ENCODE data around the gene KRTAP24-1.

Gene KRTAP24-1

DNA sequence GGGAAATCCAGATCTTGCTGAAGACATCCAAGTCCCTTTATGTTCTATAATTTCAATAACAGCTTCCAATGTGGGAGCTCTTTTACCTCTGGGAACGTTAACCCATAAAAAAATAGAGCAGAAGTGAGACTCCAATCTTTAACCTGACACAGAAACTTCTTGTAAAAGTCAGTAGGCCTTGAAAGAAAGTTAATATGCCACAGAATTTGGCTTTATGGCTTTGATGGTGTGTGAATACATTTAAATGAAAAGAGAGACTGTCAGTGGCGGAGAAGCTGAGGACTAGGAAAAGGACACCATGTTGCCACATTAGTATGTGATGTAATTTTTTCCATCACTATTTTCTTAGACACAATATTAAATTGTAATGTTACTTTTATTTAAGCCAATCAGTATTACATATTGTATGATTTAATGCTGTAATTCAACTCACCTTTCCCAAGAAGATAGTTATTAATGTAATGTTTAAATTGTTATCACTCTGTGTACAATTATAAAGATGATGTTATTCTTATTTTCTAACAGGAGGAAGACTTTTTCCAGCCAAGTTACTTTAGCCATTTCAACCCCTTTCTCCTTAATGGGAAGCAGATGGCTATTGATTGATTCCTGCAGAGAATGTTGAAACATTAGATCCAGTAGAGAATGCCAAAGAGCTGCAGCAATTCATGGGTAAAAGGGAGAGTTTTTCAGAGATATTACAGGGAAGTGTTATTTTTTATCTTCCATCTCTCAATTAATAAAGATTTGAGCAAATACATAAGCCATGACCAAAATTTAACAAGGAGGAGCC lies 49.3 kb downstream of the KRTAP24-1 start:
- no peak overlapping the region for H2BK12ac ChIP-seq (ENCODE audit: low read length)
- H3K79me1 ChIP-seq (ENCODE audit: low read depth, low read length): no peaks in the 10 kb centered on the region
- no peaks in the 10 kb centered on the region for H3K36me3 ChIP-seq (replicated peaks in 1 of 2; ENCODE audit: control insufficient read depth in 2 of 2, insufficient read depth in 2 of 2, low read length in 2 of 2)
- no peak overlapping the region for H4K91ac ChIP-seq (ENCODE audit: low read depth, low read length, poor library complexity)
- H3K9ac ChIP-seq (ENCODE audit: low read depth, low read length, poor library complexity): no peak overlapping the region
- H3K27me3 ChIP-seq (ENCODE audit: control insufficient read depth in 3 of 3, insufficient read depth in 3 of 3, low read depth in 1 of 3, low read length in 3 of 3): no peaks in the 10 kb centered on the region
- H3K4me1 ChIP-seq (ENCODE audit: control insufficient read depth in 2 of 2, insufficient read depth in 1 of 2, low read depth in 1 of 2, low read length in 2 of 2): no peaks in the 10 kb centered on the region
- DNase-seq (ENCODE audit: low spot score): no peak
- H2AFZ ChIP-seq (ENCODE audit: low read length): no peak overlapping the region
- H3K27ac ChIP-seq (replicated peaks; ENCODE audit: low read length): no peak overlapping the region
- H3K23ac ChIP-seq (ENCODE audit: low read depth, low read length, poor library complexity): no peak overlapping the region
- H2BK120ac ChIP-seq (ENCODE audit: low read depth, low read length): no peak overlapping the region
- no peak overlapping the region for H4K8ac ChIP-seq (ENCODE audit: low read depth, low read length)
- no peak overlapping the region for H2BK5ac ChIP-seq (ENCODE audit: low read length)
- WGBS, 2 donors (ENCODE audit: extremely low coverage in 2 of 2, insufficient read length in 2 of 2, insufficient replicate concordance in 1 of 2): no CpG with 5 or more reads among the region's 2 CpGs
- no peak overlapping the region for H3K4me2 ChIP-seq (ENCODE audit: insufficient read depth, low read length, poor library complexity, severe bottlenecking)
- H3K9me3 ChIP-seq (replicated peaks in 1 of 2; ENCODE audit: control insufficient read depth in 2 of 2, insufficient read depth in 1 of 2, low read depth in 1 of 2, low read length in 2 of 2): no peaks in the 10 kb centered on the region
- no peak overlapping the region for H3K4ac ChIP-seq (ENCODE audit: low read length)
- H2AK5ac ChIP-seq (ENCODE audit: low read depth, low read length): no peak overlapping the region
- H2BK15ac ChIP-seq (ENCODE audit: low read length): no peak overlapping the region
- no peak overlapping the region for H3K14ac ChIP-seq (ENCODE audit: low read length)
- H3K4me3 ChIP-seq (ENCODE audit: low read length in 2 of 2): no peak overlapping the region
- no peak overlapping the region for H3K18ac ChIP-seq (ENCODE audit: low read length)

DNA sequence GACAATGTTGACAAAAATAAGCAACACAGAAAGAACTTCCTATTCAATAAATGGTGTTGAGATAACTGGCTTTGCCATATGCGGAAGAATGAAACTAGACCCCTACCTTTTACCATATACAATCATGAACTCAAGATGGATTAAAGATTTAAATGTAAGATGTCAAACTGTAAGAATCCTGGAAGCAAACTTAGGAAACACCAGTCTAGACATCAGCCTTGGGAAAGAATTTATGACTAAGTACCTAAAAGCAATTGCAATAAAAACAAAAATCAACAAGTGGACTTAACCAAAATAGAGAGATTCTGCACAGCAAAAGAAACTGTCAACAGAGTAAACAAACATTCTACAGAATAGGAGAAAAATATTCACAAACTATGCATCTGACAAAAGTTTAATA lies 50.7 kb downstream of the KRTAP24-1 start:
- no peak overlapping the region for H3K27ac ChIP-seq (replicated peaks; ENCODE audit: low read length)

More for the DNA sequence above, 50.7 kb downstream of the KRTAP24-1 start:
- H2BK12ac ChIP-seq (ENCODE audit: low read length): no peak overlapping the region
- no CpG with 5 or more reads among the region's 1 CpG for WGBS, 2 donors (ENCODE audit: extremely low coverage in 2 of 2, insufficient read length in 2 of 2, insufficient replicate concordance in 1 of 2)
- DNase-seq (ENCODE audit: low spot score): no peak
- H3K4me2 ChIP-seq (ENCODE audit: insufficient read depth, low read length, poor library complexity, severe bottlenecking): no peak overlapping the region
- no peak overlapping the region for H4K91ac ChIP-seq (ENCODE audit: low read depth, low read length, poor library complexity)
- H3K23ac ChIP-seq (ENCODE audit: low read depth, low read length, poor library complexity): no peak overlapping the region
- H3K4ac ChIP-seq (ENCODE audit: low read length): no peak overlapping the region
- no peak overlapping the region for H2BK15ac ChIP-seq (ENCODE audit: low read length)
- no peaks in the 10 kb centered on the region for H3K36me3 ChIP-seq (replicated peaks in 1 of 2; ENCODE audit: control insufficient read depth in 2 of 2, insufficient read depth in 2 of 2, low read length in 2 of 2)
- H2AK5ac ChIP-seq (ENCODE audit: low read depth, low read length): no peak overlapping the region
- no peaks in the 10 kb centered on the region for H3K79me1 ChIP-seq (ENCODE audit: low read depth, low read length)
- no peak overlapping the region for H2AFZ ChIP-seq (ENCODE audit: low read length)
- H3K27me3 ChIP-seq (ENCODE audit: control insufficient read depth in 3 of 3, insufficient read depth in 3 of 3, low read depth in 1 of 3, low read length in 3 of 3): no peaks in the 10 kb centered on the region
- H3K14ac ChIP-seq (ENCODE audit: low read length): no peak overlapping the region
- no peak overlapping the region for H2BK5ac ChIP-seq (ENCODE audit: low read length)
- no peak overlapping the region for H4K8ac ChIP-seq (ENCODE audit: low read depth, low read length)
- H3K9ac ChIP-seq (ENCODE audit: low read depth, low read length, poor library complexity): no peak overlapping the region
- H3K9me3 ChIP-seq (replicated peaks in 1 of 2; ENCODE audit: control insufficient read depth in 2 of 2, insufficient read depth in 1 of 2, low read depth in 1 of 2, low read length in 2 of 2): no peaks in the 10 kb centered on the region
- H3K4me3 ChIP-seq (ENCODE audit: low read length in 2 of 2): no peak overlapping the region
- no peaks in the 10 kb centered on the region for H3K4me1 ChIP-seq (ENCODE audit: control insufficient read depth in 2 of 2, insufficient read depth in 1 of 2, low read depth in 1 of 2, low read length in 2 of 2)
- H3K18ac ChIP-seq (ENCODE audit: low read length): no peak overlapping the region
- H2BK120ac ChIP-seq (ENCODE audit: low read depth, low read length): no peak overlapping the region
